ENCODE data around the gene CMTM5.
"Not testable (repeated sequence)": the region's sequence is repeated elsewhere in the genome, so short reads cannot be mapped to it uniquely, and the experiment has no call there.

The CMTM5 gene

DNA sequence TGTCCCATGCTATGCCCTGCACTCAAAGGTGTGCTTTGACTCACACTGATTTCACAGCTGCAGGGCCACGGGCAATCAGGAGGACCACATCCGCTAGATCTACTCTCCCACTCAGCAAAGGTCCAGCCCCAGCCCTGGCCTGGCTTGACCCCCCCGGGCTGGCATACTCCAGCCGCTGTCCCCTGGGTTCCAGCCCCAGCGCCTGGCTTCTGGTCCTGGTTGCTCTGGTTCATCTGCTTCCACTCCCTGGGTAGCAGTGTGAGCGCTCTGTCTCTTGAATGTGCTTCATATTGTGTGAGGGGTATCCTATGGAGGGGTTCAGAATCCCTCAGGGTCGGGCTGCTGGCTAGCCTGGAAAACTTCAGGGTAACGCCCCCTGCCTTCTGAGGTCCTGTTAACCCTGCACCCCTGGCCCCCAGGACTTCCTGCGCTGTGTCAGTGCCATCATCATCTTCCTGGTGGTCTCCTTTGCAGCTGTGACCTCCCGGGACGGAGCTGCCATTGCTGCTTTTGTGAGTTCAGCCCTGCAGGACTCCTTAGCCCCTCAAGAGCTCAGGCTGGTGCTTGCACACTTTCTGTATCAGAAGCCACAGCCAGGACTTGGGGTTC lies 1.9 kb downstream of the CMTM5 start:
- DNase-seq (ENCODE audit: low spot score) = no peak

DNA sequence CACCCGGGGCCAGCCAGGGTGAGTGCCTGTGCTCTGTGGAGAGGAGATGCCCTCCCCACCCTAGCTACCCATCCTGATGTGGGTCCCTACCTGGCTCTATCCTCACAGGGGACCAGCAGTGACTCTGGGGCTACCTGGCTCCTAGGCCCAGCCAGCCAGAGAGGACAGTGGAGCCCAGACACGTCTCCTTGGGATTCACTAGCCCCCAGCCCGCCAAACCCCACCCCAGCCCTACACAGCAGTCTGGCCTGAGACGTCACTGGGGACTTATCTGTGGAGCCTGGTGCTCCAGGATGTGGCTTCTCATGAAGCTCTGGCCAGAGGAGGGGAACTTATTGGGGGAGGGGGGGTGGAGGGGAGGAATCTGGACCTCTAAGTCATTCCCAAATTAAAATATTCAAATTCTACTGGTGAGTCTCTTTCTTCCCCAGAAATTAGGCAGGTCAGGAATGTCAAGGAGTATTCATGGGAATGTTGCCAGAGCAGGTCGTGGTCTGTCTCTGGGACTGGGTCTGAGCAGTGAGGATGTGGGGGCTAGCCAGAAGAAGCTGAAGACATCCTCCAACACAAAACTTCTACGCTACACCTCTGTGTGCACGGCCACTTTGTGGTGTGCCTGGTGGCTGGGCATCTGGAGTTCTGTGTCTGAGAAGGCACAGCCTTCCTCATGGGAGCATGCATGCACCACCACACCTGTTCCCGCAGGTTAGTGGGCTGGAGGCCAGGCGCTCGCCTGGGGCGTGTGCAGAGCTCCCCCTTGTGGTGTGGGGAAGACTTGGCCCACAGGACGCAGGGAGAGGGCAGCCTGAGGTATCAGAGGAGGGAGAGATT lies 2.7 kb downstream of the CMTM5 start:
- DNase-seq (ENCODE audit: low spot score) = peak; percentile 63

DNA sequence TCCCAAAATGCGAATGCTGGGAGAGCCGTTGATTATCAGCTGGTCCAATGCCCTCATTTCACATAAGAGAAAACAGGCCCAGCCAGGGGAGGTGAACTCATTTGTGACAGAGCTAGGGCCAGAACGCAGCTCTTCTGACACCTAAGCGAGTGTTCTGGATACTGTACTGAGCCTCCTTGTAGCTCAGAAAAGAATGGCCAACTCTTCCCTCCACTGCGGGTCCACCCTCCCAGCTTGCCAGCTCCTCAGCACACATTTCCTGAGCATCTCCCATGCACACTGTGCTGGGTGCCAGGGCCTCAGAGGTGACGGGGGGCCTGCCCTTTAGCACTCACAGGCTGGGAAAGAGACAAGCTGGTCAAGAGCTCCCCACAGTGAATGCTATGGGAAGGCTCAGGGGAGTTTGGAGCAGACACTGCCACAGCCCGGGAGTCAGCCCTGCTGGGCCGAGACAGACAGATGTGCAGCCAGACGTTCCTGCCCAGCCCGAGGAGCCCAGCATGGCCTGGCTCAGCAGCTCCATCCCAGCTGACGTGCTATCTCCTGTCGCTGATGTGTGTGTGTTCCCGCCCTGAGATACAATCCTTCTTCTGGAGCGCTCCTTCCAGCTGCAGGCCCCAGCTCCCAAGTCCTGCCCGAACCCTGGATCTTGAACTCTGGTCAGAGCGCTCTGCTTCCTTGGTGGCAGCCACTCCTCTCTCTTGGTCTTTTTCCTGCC lies 3.5 kb downstream of the CMTM5 start:
- no peak for DNase-seq (ENCODE audit: low spot score)

DNA sequence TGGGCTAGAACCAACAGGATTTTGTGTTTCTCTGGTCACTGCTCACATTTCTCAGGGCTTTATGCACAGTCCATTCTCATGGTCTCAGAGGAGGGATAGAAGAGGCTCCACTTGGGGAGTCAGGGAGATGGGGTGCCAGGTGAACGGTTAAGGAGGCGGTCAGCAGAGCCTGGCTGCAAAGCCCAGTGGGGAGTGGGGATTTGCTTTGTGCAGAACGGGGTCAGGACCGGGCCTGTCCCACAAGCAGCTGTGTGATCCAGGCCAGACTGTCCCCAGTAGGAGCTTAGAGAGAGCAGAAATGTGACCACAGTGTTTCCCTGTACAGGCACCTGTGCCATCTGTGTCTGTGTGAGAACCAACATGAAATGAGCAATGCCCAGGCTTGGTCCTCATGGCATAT lies 4.1 kb downstream of the CMTM5 start:
- no peak for DNase-seq (ENCODE audit: low spot score)

DNA sequence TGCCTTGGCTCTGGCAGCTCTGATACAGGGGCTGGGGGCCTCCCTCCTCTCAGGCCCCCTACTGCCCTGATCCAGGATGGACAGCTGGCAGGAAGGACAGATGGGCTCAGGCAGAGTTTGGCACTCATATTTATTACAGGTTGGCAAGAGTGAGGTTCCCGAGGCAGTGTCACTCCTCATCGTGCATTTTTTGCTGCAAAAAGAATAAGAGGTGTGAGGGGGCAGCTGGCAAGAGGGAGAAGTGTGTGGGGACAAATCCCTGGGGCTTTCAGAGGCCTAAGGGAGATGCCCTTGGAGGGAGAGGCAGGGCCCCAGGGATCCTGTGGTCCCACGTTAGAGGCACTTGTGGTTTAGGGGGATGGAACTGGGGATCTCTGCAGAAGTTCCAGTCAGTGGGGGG lies 5.0 kb downstream of the CMTM5 start:
- DNase-seq (ENCODE audit: low spot score) = no peak

DNA sequence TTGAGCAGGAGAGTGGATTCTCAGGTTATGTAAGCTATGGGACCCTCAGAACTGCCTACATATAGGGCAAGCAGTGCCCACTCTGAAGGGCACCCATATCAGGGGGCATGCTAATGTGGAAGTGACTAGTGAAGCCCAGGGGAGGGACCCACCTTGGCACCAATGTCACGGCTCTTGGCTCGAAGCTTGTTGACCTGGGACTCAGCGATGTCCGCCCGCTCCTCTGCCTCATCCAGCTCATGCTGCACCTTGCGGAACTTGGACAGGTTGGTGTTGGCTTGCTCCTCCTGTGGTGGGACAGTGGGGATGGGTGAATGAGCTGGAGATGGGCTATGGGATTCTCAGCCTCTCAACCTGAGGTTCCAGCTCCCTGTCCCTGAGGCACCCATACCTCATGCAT lies 5.4 kb downstream of the CMTM5 start:
- DNase-seq (ENCODE audit: low spot score) = no peak

DNA sequence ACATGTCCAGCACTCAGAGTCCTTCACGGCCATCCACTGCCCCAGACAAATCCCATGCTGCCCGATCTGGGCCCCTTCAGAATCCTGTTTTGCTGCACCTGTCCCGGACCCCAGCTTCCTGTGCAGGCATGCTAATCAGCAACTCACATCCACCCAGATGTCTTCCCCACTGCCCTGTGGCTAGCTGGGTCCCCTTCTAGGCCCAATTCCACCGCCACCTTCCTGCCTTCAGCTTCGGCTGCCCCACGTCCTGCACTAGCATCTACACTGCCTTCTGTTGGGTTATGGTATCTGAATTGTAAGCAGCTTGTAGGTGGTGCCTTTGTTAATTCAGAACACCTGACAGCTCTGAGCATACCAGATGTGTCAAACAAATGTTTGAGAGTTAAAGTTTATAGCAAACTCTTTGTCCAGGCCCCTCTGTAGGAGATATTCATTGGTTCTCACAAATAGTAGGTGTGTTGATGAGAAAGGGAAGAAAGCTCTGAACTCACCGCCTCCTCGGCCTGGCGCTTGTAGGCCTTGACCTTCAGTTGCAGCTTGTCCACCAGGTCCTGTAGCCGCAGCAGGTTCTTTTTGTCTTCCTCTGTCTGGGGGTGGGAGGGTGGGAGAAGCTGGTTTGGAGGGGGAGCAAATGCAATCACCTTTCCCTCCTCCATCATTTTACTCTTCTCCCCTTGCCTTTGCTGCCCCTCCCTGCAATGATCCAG lies 6.0 kb downstream of the CMTM5 start:
- no peak for DNase-seq (ENCODE audit: low spot score)

DNA sequence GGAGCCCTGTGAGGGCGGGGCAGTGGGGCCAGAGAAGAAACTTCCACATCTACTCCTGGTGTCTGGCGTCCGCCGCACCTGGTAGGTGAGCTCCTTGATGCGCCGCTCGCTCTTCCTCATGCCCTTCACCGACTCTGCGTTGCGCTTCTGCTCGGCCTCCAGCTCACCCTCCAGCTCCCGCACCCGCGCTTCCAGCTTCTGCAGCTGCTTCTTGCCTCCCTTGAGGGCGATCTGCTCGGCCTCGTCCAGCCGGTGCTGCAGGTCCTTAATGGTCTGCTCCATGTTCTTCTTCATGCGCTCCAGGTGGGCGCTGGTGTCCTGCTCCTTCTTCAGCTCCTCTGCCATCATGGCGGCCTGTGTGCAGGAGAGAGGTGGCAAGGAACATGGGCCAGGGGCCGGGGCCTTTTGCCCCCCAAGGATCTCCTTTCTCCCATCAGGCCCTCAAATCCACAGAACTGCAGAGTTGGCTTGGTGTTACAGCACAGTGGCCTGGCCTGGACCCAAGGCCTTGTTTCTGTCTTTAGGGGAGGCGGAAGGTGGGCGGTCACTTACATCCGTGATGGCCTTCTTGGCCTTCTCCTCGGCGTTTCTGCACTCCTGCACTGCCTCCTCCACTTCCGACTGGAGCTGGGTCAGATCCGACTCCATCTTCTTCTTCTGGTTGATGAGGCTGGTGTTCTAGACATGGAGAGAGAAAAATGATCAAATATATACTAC lies 7.7 kb downstream of the CMTM5 start:
- no peak for DNase-seq (ENCODE audit: low spot score)

DNA sequence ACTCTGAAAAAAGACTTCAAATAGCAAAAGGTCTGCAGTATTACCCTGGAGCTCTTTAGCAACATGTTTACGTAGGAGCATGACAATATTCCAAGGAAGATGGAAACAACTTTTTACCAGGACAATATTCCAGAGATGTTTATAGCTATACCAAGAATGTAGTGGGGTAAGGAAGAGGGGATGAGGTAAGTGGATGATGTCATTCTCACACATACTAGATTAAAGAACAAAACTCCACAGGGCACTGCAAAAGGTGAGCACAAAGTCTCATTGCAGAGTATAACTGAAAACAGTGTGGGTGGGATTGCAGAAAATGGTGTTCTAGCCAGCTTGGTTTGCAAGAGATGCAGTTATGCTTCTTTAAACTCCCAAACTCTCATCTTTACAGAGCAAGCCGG lies 8.4 kb downstream of the CMTM5 start:
- DNase-seq (ENCODE audit: low spot score) = no peak

DNA sequence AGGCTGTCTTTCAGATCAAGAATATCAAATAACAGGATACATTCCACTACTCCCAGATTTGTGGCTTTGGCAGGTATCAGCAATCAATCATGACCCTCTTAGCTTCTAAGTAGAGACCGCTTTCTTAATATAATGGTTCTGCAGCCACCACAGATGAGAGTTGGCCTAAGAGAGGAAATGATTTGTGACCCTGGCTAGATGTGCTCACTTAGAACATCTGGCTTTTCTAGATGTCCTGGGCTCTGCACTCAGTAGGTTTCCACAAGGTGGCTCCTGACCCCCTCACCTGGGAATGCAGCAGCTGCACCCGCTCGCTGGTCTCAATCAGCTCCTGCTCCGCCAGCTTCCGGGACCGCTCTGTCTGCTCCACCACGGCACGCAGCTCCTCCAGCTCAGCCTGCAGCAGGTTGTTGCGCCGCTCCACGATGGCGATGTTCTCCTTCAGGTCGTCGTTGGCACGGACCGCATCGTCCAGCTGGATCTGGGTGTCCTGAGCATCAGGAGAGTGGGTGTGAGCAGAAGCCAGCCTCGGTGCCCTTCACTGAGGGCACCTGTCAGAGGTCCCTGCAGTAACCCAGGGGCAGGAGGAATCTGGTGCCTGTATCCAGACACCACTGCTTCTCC lies 8.9 kb downstream of the CMTM5 start:
- no peak for DNase-seq (ENCODE audit: low spot score)

DNA sequence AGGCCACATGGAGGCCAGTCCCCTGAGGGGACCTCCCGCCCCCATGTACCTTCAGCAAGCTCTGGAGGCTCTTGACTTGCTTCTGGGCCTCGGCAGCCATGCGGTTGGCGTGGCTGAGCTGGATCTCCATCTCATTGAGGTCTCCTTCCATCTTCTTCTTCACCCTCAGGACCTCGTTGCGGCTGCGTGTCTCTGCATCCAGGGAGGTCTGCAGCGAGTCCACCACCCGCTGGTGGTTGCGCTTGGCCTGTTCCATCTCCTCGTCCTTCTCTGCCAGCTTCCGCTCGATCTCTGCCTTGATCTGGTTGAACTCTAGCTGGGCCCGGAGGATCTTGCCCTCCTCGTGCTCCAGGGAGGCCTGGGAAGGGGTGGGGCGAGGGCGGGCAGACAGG lies 9.4 kb downstream of the CMTM5 start:
- DNase-seq (ENCODE audit: low spot score) = not testable (repeated sequence)

DNA sequence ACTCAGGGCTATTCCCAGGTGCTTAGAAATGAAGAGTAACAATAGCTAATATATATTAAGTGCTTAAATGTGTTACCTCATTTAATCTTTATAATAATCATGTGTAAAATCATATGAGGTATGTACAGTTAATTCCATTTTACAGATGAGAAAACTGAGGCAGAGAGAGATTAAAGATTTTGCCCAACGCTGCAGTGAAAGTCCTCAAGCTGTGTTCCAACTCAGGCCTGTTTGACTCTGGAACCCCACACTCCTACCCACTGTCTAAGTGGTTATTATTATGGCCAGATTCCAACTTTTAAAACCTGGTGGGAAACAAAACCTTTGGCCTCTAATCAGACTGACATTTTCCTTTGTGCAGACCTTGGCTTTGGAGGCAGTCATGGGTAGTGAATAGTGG lies 10.2 kb downstream of the CMTM5 start:
- no peak for DNase-seq (ENCODE audit: low spot score)

DNA sequence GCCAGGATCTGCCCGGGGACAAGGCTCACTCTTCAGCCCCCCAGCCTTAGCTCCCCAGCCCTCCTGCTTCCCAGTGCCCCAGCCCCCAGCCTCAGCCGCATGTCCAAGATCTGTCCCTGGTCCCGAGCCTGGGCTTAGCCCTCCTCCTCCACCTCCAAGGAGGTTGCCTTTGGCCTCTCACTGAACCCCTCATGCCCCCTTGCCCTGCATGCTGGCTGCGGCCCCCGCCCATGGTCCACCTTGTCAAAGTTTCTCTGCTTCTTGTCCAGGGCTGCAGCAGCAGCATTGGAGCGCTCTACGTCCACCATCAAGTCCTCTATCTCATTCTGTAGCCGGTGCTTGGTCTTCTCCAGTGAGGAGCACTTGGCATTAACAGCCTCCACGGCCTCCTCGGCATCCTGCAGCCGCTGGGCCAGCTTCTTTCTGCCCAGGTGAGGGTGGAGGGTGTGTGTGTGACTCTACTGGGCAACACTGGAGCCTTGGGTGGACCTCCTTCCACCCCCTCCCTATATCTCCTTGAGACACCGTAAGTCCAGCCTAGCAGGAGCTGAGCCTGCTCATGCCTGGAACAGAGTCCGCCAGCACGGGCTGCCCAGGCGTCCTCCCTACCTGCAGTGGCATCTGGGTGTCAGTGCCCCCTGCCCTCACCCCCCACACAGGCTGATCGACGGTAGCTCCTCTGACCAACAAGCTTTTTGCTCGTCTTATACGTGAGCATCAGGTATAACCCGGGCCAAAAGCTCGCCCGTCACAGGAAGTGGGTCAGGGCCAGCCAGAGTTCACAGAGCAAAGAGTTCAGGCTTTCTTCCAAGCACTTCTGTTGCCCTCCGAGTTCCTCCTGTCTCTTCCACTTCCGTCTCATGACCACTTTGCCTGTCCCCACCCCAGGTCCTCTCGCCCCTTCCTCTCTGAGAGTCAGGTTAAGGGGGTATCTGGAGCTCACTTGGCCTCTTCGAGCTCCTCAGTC lies 11.4 kb downstream of the CMTM5 start:
- no peak for DNase-seq (ENCODE audit: low spot score)

DNA sequence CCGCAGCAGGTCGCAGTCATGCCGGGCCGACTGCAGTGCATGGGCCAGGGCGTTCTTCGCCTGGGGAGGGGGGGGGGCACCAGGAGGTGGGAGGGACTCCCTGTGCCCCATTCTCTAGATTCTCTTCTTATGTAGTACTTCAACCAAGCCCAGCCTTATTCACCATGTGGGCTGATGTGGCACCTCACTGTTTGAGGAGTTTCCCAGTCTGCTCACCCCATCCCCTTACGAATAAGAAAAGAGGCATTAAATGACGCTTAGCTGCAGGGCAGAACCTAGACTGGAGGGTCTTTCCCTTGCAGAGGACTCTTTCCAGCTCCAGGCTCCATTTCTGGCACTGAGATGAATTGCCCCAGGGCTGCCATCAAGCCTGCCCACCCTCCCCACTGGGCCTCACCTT lies 12.2 kb downstream of the CMTM5 start:
- no peak for DNase-seq (ENCODE audit: low spot score)

DNA sequence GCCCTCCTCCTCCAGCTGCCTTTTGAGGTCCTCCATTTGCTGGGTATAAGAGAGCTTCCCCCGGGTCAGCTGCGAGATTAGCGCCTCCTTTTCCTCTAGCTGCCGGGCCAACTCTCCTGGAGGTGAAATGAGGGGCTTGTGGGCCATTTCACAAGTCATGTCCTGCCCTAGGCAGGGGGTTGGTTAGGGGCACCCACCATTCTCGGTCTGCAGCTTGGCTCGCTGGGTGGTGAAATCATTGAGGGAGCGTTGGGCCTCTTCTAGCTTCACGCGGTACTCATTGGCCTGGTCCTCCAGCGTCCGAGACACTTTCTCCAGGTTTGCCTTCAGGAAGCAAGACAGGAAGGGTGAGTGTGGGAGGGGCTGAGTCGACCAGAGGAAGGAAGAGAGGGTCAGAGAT lies 12.6 kb downstream of the CMTM5 start:
- DNase-seq (ENCODE audit: low spot score) = no peak

DNA sequence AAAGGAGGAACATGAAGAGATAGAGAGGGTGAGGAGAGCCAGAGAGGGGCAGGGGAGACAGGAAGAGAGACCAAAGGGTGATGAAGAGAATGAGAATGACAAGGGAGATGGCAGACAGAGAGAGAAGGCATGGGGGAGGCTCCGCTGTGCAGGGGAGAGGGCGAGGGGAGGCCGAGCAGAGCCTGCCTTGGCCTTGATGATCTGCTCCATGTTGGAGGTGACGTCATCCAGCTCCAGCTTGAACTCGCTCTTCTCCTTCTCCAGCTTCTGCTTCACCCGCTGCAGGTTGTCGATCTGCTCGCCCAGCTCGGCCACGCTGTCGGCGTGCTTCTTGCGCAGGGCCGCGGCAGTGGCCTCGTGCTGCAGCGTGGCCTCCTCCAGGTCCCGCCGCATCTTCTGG lies 13.0 kb downstream of the CMTM5 start:
- not testable (repeated sequence) for DNase-seq (ENCODE audit: low spot score)

DNA sequence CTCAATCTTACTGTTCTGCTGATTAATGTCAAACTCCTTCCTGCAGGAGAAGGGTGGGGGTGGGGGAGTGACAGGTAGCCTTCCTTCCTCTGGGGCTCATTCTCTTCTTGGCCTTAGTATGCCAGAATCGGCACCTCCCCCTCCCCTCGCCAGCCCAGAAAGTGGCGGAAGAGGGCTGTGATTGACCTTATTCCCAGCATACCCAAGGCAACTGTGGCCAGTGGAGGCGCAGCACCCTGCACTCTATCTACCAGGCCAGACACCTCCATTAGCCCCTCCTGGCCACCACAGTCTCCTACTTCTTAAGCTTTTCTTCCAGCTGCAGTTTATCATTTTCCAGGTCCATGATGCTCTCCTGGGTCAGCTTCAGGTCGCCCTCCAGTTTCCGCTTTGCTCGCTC lies 15.8 kb downstream of the CMTM5 start:
- DNase-seq (ENCODE audit: low spot score) = no peak

DNA sequence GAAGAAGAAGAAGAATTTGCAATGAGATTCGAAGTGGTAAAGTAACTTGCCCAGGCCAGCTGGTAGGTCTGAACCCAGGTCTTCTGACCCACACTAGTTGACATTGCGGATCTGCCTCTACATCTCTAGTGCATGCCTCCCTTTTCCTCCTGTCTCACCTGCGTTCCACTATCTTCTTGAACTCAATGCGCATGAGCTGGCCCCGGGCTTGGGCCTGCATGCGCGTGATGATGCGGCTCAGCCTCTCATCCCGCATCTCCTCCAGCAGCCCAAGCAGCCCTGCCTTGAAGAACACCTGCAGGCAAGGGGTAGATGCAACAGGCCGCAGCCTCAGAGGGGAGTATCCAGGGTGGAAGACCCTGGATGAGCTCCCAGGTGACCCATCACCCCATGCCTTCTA lies 19.3 kb downstream of the CMTM5 start:
- no peak for DNase-seq (ENCODE audit: low spot score)

DNA sequence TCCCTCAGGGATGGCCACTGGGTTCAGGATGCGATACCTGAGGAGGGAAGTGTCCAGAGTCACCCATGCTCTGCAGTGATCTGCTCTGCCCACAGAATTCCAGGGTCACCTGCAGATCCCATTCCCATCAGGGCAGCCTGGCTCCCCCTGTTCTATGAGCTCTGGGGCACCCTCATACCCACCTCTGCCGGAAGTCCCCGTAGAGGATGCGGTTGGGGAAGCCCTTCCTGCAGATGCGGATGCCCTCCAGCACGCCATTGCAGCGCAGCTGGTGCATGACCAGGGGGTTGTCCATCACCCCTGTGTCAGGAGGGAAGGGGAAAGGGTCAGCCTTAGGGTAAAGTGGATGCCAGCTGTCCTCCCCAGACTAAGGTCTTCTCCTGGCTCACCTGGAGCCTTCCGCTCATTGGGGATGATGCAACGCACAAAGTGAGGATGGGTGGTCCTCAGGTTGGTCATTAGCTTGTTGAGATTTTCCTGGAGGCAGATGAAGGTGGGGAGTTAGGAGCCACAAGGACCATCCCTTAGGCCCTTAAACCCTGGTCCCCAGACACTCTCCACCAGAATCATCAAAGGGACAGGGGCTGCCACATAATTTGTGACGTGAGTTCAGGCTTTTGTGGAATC lies 20.0 kb downstream of the CMTM5 start:
- DNase-seq (ENCODE audit: low spot score) = no peak

DNA sequence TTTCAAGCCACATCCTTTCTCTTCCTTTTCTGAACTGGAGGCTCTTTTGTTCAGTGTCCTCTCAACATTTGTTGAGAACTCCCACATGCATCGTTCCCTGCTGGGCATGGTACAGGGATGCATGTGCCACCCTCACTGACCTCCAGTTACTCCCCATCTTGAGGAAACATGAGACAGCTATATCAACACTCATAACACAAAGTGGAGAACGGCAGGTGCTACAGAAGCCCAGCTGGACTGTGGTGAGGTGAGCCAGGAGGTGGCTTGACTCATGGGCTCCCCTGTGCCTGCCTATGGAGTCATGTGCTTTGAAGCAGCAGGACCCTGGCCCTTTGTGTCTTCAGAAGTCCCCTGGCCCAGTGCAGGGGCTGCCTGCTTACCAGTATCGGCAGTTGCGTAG lies 21.5 kb downstream of the CMTM5 start:
- DNase-seq (ENCODE audit: low spot score) = no peak

Data from CD4-positive, alpha-beta T cell treated with Interleukin-2 at 100 ng/mL for 4 hours (primary cell).